GM06990 (cell line): ENCODE results near the gene SCNN1A.
A peak's percentile ranks its signal among the peaks of the same experiment; 100 is the strongest.
"Not testable (repeated sequence)": the region's sequence is repeated elsewhere in the genome, so short reads cannot be mapped to it uniquely, and the experiment has no call there.

Source experiments
- DNase-seq: peaks from one replicate; pipeline ENCODE4 v3.0.0-alpha.2; 2011; ENCODE audit not compliant: insufficient read length; ENCODE audit errors: extremely low read depth
- H3K27me3 ChIP-seq: replicated peaks from 2 replicates; pipeline ENCODE4 v1.6.0; 2011; ENCODE audit warnings: low read length; ENCODE audit not compliant: control insufficient read depth, insufficient read depth
- H3K36me3 ChIP-seq: 2 replicates; pipeline ENCODE4 v1.5.1; 2011; ENCODE audit warnings: low read length; ENCODE audit not compliant: control insufficient read depth, insufficient read depth
- H3K4me3 ChIP-seq: replicated peaks from 2 replicates; pipeline ENCODE4 v1.5.1; 2011; ENCODE audit warnings: low read depth, mild to moderate bottlenecking, control low read depth, low read length
- CTCF ChIP-seq: IDR thresholded peaks from 2 replicates; pipeline ENCODE4 v1.5.1; 2011; ENCODE audit warnings: low read length, control low read depth, mild to moderate bottlenecking, inconsistent platforms; ENCODE audit not compliant: insufficient read depth, poor library complexity, severe bottlenecking

Gene SCNN1A

GRCh38 chr12:6345319-6346091 lies 29.9 kb downstream of the SCNN1A start:
- TF ChIP-seq CTCF, result no peak
- Histone ChIP-seq H3K36me3 (no peaks in the 10 kb centered on the region), H3K27me3 (no peaks in the 10 kb centered on the region), H3K4me3 (no peak overlapping the region)
- DNase-seq, result no peak

- DNase-seq, H3K36me3 ChIP-seq, H3K4me3 ChIP-seq, H3K27me3 ChIP-seq: not testable (repeated sequence)
Measured at GRCh38 chr12:6344101-6344660, 31.2 kb downstream of the SCNN1A start.

- Histone ChIP-seq H3K27me3 (no peaks in the 10 kb centered on the region), H3K4me3 (no peak overlapping the region), H3K36me3 (no peaks in the 10 kb centered on the region)
- DNase-seq, result no peak
- no peak for TF ChIP-seq CTCF
Measured at GRCh38 chr12:6343518-6343917, 31.8 kb downstream of the SCNN1A start.

GRCh38 chr12:6342140-6342889 lies 33.0 kb downstream of the SCNN1A start:
- no peak for DNase-seq
- TF ChIP-seq CTCF, result no peak
- Histone ChIP-seq H3K36me3 (no peaks in the 10 kb centered on the region), H3K27me3 (no peaks in the 10 kb centered on the region), H3K4me3 (peak overlapping the region; percentile 73)

- DNase-seq, result peak; percentile 50
- H3K4me3 ChIP-seq, result peak within 1 kb of the TSS; percentile 73
- no peaks in the 10 kb centered on the region for H3K36me3 ChIP-seq
- no peak for TF ChIP-seq CTCF
- no peaks in the 10 kb centered on the region for H3K27me3 ChIP-seq
Measured at GRCh38 chr12:6341417-6342139, 33.8 kb downstream of the SCNN1A start, which contains the start of gene TNFRSF1A. Gene TNFRSF1A, minus strand, starts transcription at chr12:6342076. Its CDS starts 262 bp downstream, at chr12:6341814.
